SK-N-SH (cell line): ENCODE results near the gene OGFR. TPM values are rescaled to one million over a fixed set of nuclear protein-coding genes. Genes with fewer than 3 reads are reported as not detected.

Source experiments
- CTCF ChIA-PET: fragments of 300-600, 350-600 bp; formaldehyde crosslinking; extraction: SDS; loops from one replicate; lab custom pipeline; 2021; lab: Yijun Ruan, JAX
- POLR2A ChIA-PET: fragments of 350-600 bp; sonication (Branson Sonifier 250); formaldehyde crosslinking; extraction: SDS; loops from one replicate; lab custom pipeline; 2020; ENCODE audit warnings: antibody characterized with exemption, inconsistent platforms; lab: Yijun Ruan, JAX
- DNase-seq: peaks from one replicate; pipeline ENCODE4 v3.0.0; 2012
- H2AFZ ChIP-seq: fragments of 200-600 bp; sonication (generic); 2 replicates; pipeline ENCODE4 v1.8.1; 2016; ENCODE audit warnings: antibody characterized with exemption, mild to moderate bottlenecking, low read depth
- H3F3A ChIP-seq: fragments of 200-600 bp; sonication (generic); replicated peaks from 2 replicates; pipeline ENCODE3; 2016; ENCODE audit warnings: antibody characterized with exemption, mild to moderate bottlenecking; ENCODE audit not compliant: insufficient read depth
- H3K27ac ChIP-seq, 2 experiments: fragments of 200-500 bp in 1 of 2; fragments of 200-600 bp in 1 of 2; sonication (Bioruptor generic) in 1 of 2; sonication (generic), shearing (Covaris generic) in 1 of 2; 2 replicates each; pipeline versions ENCODE4 v1.5.1 to v1.6.1; 2014 to 2016; ENCODE audit warnings: low read depth in 2 of 2, inconsistent platforms in 1 of 2, low read length in 1 of 2, mild to moderate bottlenecking in 1 of 2, mixed read lengths in 1 of 2
- H3K27me3 ChIP-seq: fragments of 200-600 bp; sonication (generic), shearing (Covaris generic); 2 replicates; pipeline ENCODE4 v1.6.1; 2016; ENCODE audit warnings: mixed run types; ENCODE audit not compliant: insufficient read depth
- H3K36me3 ChIP-seq, 2 experiments: fragments of 200-500 bp in 1 of 2; fragments of 200-600 bp in 1 of 2; sonication (Bioruptor generic) in 1 of 2; sonication (generic) in 1 of 2; replicated peaks in 1 of 2; 2 replicates each; pipeline versions ENCODE3 to v1.5.1; 2014 to 2016; ENCODE audit warnings: low read length in 1 of 2, mild to moderate bottlenecking in 1 of 2; ENCODE audit not compliant: insufficient read depth in 2 of 2, control insufficient read depth in 1 of 2
- H3K4me1 ChIP-seq, 2 experiments: fragments of 200-500 bp in 1 of 2; fragments of 200-600 bp in 1 of 2; sonication (Bioruptor generic) in 1 of 2; sonication (generic), shearing (Covaris generic) in 1 of 2; 2 replicates each; pipeline versions ENCODE4 v1.5.1 to v1.6.1; 2014 to 2016; ENCODE audit warnings: low read depth in 1 of 2, low read length in 1 of 2, mixed run types in 1 of 2; ENCODE audit not compliant: insufficient read depth in 2 of 2, control insufficient read depth in 1 of 2
- H3K4me2 ChIP-seq: fragments of 200-600 bp; sonication (generic), shearing (Covaris generic); 2 replicates; pipeline ENCODE4 v1.6.1; 2017; ENCODE audit warnings: mixed run types
- H3K4me3 ChIP-seq, 2 experiments: fragments of 200-500 bp in 1 of 2; fragments of 200-600 bp in 1 of 2; sonication (Bioruptor generic) in 1 of 2; sonication (generic), shearing (Covaris generic) in 1 of 2; 2 replicates each; pipeline versions ENCODE4 v1.5.1 to v1.8.1; 2014 to 2016; ENCODE audit warnings: low read depth in 2 of 2, inconsistent platforms in 1 of 2, low read length in 1 of 2, mild to moderate bottlenecking in 1 of 2, mixed read lengths in 1 of 2, moderate library complexity in 1 of 2
- H3K79me2 ChIP-seq: fragments of 200-600 bp; sonication (generic); 2 replicates; pipeline ENCODE4 v1.8.1; 2017; ENCODE audit warnings: mild to moderate bottlenecking; ENCODE audit not compliant: insufficient read depth
- H3K9ac ChIP-seq: fragments of 200-600 bp; sonication (generic); 2 replicates; pipeline ENCODE4 v1.6.1; 2017; ENCODE audit warnings: mixed run types
- H3K9me2 ChIP-seq: fragments of 200-600 bp; sonication (generic); 2 replicates; pipeline ENCODE4 v1.6.1; 2017; ENCODE audit warnings: mixed run types
- H3K9me3 ChIP-seq: fragments of 200-600 bp; sonication (generic); 2 replicates; pipeline ENCODE4 v1.6.1; 2017; ENCODE audit warnings: mixed run types, mild to moderate bottlenecking, moderate library complexity
- H4K20me1 ChIP-seq: fragments of 200-600 bp; sonication (generic); 2 replicates; pipeline ENCODE4 v1.6.1; 2017; ENCODE audit warnings: mild to moderate bottlenecking, mixed run types; ENCODE audit not compliant: insufficient read depth
- ELF1 ChIP-seq: IDR thresholded peaks from 2 replicates; pipeline ENCODE4 v1.4.0; 2012
- EZH2phosphoT487 ChIP-seq: fragments of 200-600 bp; sonication (generic); IDR thresholded peaks from 2 replicates; pipeline ENCODE4 v1.6.1; 2017; ENCODE audit warnings: low read depth, mixed run types, mild to moderate bottlenecking, antibody characterized with exemption, moderate library complexity, borderline replicate concordance
- FOXJ3 ChIP-seq: sonication (generic); formaldehyde crosslinking; IDR thresholded peaks from 2 replicates; pipeline ENCODE4 v1.5.1; 2020; ENCODE audit warnings: mild to moderate bottlenecking, missing genetic modification reagents
- FOXM1 ChIP-seq: IDR thresholded peaks from 2 replicates; pipeline ENCODE4 v1.4.0; 2012; ENCODE audit warnings: low read depth, mild to moderate bottlenecking
- POLR2AphosphoS5 ChIP-seq: IDR thresholded peaks from 2 replicates; pipeline ENCODE4 v1.6.1; 2012; ENCODE audit warnings: low read depth, low read length
- RCOR1 ChIP-seq: fragments of 150-350 bp; IDR thresholded peaks from 2 replicates; pipeline ENCODE4 v1.6.1; 2017; ENCODE audit warnings: antibody characterized with exemption, low read length
- RFX5 ChIP-seq: IDR thresholded peaks from 2 replicates; pipeline ENCODE4 v1.6.1; 2012; ENCODE audit warnings: mild to moderate bottlenecking, improper control_type of control experiment, low read length
- TEAD4 ChIP-seq: IDR thresholded peaks from 2 replicates; pipeline ENCODE4 v1.4.0; 2012; ENCODE audit warnings: mild to moderate bottlenecking, borderline replicate concordance; ENCODE audit not compliant: insufficient read depth
- WGBS: methylation state at CpG from one replicate; pipeline ENCODE4 v1.1.6; 2017; ENCODE audit warnings: low lambda C conversion rate; 5-methylcytosine and 5-hydroxymethylcytosine counted together
- polyA plus RNA-seq, 3 experiments: library from polyadenylated mRNA; depleted of rRNA; stranded (reverse); fragments of >200 nt; gene quantifications; 2 replicates each; pipeline ENCODE4 v1.2.3, GENCODE V29; 2012
- TF ChIP-seq, protein P1 (sequence below): IDR thresholded peaks from 2 replicates; pipeline ENCODE4 v1.4.0; 2012; ENCODE audit warnings: low read depth
- TF ChIP-seq, protein P2 (sequence below): fragments of 150-350 bp; IDR thresholded peaks from 2 replicates; pipeline ENCODE4 v1.6.1; 2017; ENCODE audit warnings: antibody characterized with exemption, low read length, low read depth, borderline replicate concordance
- TF ChIP-seq, protein P3 (sequence below): fragments of 150-350 bp; IDR thresholded peaks from 2 replicates; pipeline ENCODE4 v1.6.1; 2016; ENCODE audit warnings: mild to moderate bottlenecking, low read depth, low read length

OGFR gene
- polyA plus RNA-seq, 1 of the 3 experiments (the other 2 are of a cell fraction) = 60.8 TPM

DNA sequence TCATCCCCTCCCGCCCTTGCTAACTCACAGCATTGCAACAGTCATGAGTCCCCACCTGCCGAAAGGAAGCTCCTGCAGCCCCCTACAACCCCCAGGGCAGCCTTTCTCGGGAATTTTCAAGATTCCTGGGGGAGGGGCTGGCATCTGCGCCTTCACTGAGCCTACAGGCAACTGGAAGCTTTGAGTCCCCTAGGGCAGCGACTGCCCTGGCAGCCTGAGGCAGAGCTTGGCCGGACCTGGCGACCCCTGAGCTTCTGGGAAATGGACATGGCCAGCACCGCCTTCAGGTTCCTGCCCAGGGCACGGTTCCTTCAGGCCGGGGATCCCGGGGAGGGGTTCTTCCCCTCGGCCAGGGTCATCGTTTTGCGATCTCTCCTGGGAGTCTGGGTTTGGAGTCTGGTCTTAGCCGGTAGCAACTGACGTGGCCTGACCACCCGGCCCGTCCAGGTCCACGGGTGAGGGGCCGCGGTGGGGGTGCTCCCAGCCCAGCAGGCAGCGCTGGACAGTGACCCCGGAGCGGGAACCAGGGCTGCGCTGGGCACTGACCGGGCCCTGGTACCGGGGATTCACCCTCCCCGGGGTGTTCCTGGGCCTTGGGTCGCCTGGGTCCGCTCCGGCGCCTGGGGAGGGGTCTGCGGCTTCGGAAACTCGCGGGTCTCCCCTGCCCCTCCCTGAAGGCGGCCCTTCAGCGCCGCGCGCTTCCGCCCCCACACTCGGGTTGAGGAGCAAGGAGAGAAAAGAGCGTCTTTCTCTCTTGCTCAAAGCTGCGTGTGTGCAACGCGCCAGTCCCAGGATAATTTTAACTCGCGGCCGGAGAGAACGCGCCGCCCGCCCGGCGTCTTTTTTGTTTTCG lies 11.6 kb downstream of the OGFR start:
- POLR2A ChIA-PET = interaction anchor here (1.3 kb wide), 1 partner anchor 20 kb away, joined by 3 read pairs; the partner anchor contains the start of gene MRGBP
- TF ChIP-seq EZH2phosphoT487 (no peak), ELF1 (no peak), POLR2AphosphoS5 (no peak), TEAD4 (no peak), RCOR1 (no peak), FOXJ3 (no peak), FOXM1 (no peak), RFX5 (no peak)
- TF ChIP-seq, protein P1, sequence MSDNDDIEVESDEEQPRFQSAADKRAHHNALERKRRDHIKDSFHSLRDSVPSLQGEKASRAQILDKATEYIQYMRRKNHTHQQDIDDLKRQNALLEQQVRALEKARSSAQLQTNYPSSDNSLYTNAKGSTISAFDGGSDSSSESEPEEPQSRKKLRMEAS = no peak
- TF ChIP-seq, protein P2, sequence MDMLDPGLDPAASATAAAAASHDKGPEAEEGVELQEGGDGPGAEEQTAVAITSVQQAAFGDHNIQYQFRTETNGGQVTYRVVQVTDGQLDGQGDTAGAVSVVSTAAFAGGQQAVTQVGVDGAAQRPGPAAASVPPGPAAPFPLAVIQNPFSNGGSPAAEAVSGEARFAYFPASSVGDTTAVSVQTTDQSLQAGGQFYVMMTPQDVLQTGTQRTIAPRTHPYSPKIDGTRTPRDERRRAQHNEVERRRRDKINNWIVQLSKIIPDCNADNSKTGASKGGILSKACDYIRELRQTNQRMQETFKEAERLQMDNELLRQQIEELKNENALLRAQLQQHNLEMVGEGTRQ = no peak
- TF ChIP-seq, protein P3, sequence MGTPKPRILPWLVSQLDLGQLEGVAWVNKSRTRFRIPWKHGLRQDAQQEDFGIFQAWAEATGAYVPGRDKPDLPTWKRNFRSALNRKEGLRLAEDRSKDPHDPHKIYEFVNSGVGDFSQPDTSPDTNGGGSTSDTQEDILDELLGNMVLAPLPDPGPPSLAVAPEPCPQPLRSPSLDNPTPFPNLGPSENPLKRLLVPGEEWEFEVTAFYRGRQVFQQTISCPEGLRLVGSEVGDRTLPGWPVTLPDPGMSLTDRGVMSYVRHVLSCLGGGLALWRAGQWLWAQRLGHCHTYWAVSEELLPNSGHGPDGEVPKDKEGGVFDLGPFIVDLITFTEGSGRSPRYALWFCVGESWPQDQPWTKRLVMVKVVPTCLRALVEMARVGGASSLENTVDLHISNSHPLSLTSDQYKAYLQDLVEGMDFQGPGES = no peak

More for the DNA sequence above, 11.6 kb downstream of the OGFR start:
- CTCF ChIA-PET = interaction anchor here (1.0 to 2.3 kb wide), 7 partner anchors 9 to 59 kb away, joined by 3 to 13 read pairs (median 5); partner anchors contain the start of gene OGFR
- peaks cover 0 to 24% of the 10 kb centered on the region in 2 experiments for H3K36me3 ChIP-seq
- 36% methylated on average over 35 of the region's 57 CpGs for WGBS
- no peaks in the 10 kb centered on the region for H3F3A ChIP-seq
- 0 out of 2 replicates have a peak, but pooled peaks cover 3% of the 10 kb centered on the region for H4K20me1 ChIP-seq
- no peak overlapping the region for H3K27ac ChIP-seq
- H3K9me2 ChIP-seq = no peaks in the 10 kb centered on the region
- peak overlapping the region; percentile 41; the same call in 1 of the 2 replicates for H3K4me2 ChIP-seq
- no peak overlapping the region for H2AFZ ChIP-seq
- peak; percentile 60 for DNase-seq
- no peaks in the 10 kb centered on the region for H3K9me3 ChIP-seq
- peak overlapping the region in 1 of 2 experiments; percentile 19; a peak in 1 of 4 replicates for H3K4me3 ChIP-seq
- H3K9ac ChIP-seq = no peak overlapping the region
- H3K79me2 ChIP-seq = no peaks in the 10 kb centered on the region
- peaks cover 17 to 55% of the 10 kb centered on the region in 2 experiments; a peak in 3 of 4 replicates for H3K4me1 ChIP-seq
- no peaks in the 10 kb centered on the region for H3K27me3 ChIP-seq
